Ovary (tissue), 9 donors: ENCODE measurements around the gene ANXA6. TPM values are rescaled to one million over a fixed set of nuclear protein-coding genes. Genes with fewer than 3 reads are reported as not detected.

Experiments
- DNase-seq, 5 donors: peaks; one replicate each; pipeline ENCODE4 v3.0.0-alpha.2; 2019 to 2020
- H3K27ac ChIP-seq, 2 donors: fragments of 200-600 bp; one replicate each; pipeline versions ENCODE4 v1.5.1 to v1.8.0; 2019 to 2022
- H3K27me3 ChIP-seq: fragments of 200-600 bp; one replicate; pipeline ENCODE4 v1.8.0; 2022
- H3K36me3 ChIP-seq: fragments of 200-600 bp; sonication (generic); one replicate; pipeline ENCODE4 v1.5.1; 2019
- H3K4me1 ChIP-seq: one replicate; pipeline ENCODE4 v1.8.1; 2013; ENCODE audit warnings: mild to moderate bottlenecking, moderate library complexity; ENCODE audit not compliant: insufficient read depth
- H3K4me3 ChIP-seq: fragments of 200-600 bp; sonication (generic); one replicate; pipeline ENCODE4 v1.5.1; 2017
- H3K9me3 ChIP-seq, 2 donors: fragments of 200-600 bp in 1 of 2; sonication (generic) in 1 of 2; one replicate each; pipeline versions ENCODE4 v1.5.1 to v1.8.1; 2013 to 2019; ENCODE audit warnings: mild to moderate bottlenecking in 1 of 2, moderate library complexity in 1 of 2
- EP300 ChIP-seq: sonication (generic); formaldehyde crosslinking; IDR thresholded peaks from one replicate; pipeline ENCODE4 v1.6.1; 2017; ENCODE audit warnings: antibody characterized with exemption
- POLR2A ChIP-seq: fragments of 450-650 bp; IDR thresholded peaks from one replicate; pipeline ENCODE4 v1.6.1; 2017; ENCODE audit warnings: antibody characterized with exemption, mild to moderate bottlenecking, moderate library complexity
- WGBS, 3 donors: extraction: QIAGEN DNeasy Blood & Tissue Kit in 1 of 3; methylation state at CpG; one replicate each; pipeline versions ENCODE4 v1.1.5 to v1.1.7; 2013 to 2017; 5-methylcytosine and 5-hydroxymethylcytosine counted together
- intact Hi-C, 4 donors: fragments of 100-400 bp; cut with DNase I; formaldehyde crosslinking; loops; one replicate each; pipeline versions ENCODE4 v1.11.0 to v1.15.1; 2022 to 2023
- polyA plus RNA-seq, 2 donors: library from polyadenylated mRNA; stranded (reverse); fragments of 200-250 nt in 1 of 2; fragments of 350-450 nt in 1 of 2; fragmentation: Illumina TruSeq in 1 of 2; extraction: RNeasy Lipid Tissue Mini Kit (QIAGEN cat#74804) in 1 of 2; gene quantifications; one replicate each; pipeline ENCODE4 v1.2.3, GENCODE V29; 2013 to 2014
- total RNA-seq, 7 donors: library from RNA; depleted of rRNA in 2 of 7; stranded (reverse); fragments of >200 nt in 2 of 7; fragmentation: NEBNext Ultra II Directional in 3 of 7; extraction: Animal tissue kit (Norgen Biotek cat#: 25700) in 3 of 7; gene quantifications; one replicate each; pipeline versions ENCODE4 v1.1.0 to v1.2.4, GENCODE V29; 2016 to 2023
- TF ChIP-seq, protein P1 (sequence below), 3 donors: fragments of 450-650 bp in 2 of 3; fragments of 200-600 bp in 1 of 3; IDR thresholded peaks; one replicate each; pipeline versions ENCODE4 v1.5.1 to v1.8.0; 2016 to 2022; ENCODE audit warnings: antibody characterized with exemption in 3 of 3, mild to moderate bottlenecking in 1 of 3
- donor health status: DM: no; HTN: no; CAD: no; lungs with moderate emphysema.
- donor health status: DM: no; HTN: no; CAD: no.
- donor health status: Bipolar disorder and iron deficiency.
- donor health status: DM: yes; HTN: yes; CAD: no.
- donor health status: DM: no; HTN: no; CAD: no.
- donor health status: DM: yes; HTN: yes; CAD: no.

Gene ANXA6
- total and polyA plus RNA-seq, 9 donors, result 117 to 541 (median 225) TPM

GRCh38 chr5:151127926-151128325 is 29.7 kb downstream of the ANXA6 start:
- WGBS, 3 donors, result 76 to 86% (median 79%) methylated on average over 8 of the region's 8 CpGs
- DNase-seq, result no peak
- Histone ChIP-seq H3K4me1 (no peaks in the 10 kb centered on the region), H3K27ac (no peak overlapping the region), H3K36me3 (no peaks in the 10 kb centered on the region), H3K9me3 (no peaks in the 10 kb centered on the region), H3K4me3 (no peak overlapping the region), H3K27me3 (no peaks in the 10 kb centered on the region)
- intact Hi-C loops, result loop anchor here (2.0 to 10.0 kb wide), 4 partner anchors 34 to 107 kb away; partner anchors contain the start of gene CCDC69 (in 1 of the 4)
- TF ChIP-seq, protein P1, sequence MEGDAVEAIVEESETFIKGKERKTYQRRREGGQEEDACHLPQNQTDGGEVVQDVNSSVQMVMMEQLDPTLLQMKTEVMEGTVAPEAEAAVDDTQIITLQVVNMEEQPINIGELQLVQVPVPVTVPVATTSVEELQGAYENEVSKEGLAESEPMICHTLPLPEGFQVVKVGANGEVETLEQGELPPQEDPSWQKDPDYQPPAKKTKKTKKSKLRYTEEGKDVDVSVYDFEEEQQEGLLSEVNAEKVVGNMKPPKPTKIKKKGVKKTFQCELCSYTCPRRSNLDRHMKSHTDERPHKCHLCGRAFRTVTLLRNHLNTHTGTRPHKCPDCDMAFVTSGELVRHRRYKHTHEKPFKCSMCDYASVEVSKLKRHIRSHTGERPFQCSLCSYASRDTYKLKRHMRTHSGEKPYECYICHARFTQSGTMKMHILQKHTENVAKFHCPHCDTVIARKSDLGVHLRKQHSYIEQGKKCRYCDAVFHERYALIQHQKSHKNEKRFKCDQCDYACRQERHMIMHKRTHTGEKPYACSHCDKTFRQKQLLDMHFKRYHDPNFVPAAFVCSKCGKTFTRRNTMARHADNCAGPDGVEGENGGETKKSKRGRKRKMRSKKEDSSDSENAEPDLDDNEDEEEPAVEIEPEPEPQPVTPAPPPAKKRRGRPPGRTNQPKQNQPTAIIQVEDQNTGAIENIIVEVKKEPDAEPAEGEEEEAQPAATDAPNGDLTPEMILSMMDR (IDR thresholded peaks at IDR 0.05), result no peak
- no peak for TF ChIP-seq POLR2A
- TF ChIP-seq EP300, result no peak

- no peak overlapping the region for H3K4me3 ChIP-seq
- DNase-seq, result peak; percentile 61 to 80 (median 75)
- no peaks in the 10 kb centered on the region for H3K27me3 ChIP-seq
- TF ChIP-seq, protein P1 (IDR thresholded peaks at IDR 0.05), result peak; percentile 60 to 87 (median 80)
- TF ChIP-seq EP300 (no peak), POLR2A (no peak)
- H3K4me1 ChIP-seq, result no peaks in the 10 kb centered on the region
- 12 to 23% (median 18%) methylated on average over 9 of the region's 9 CpGs for WGBS, 3 donors
- no peaks in the 10 kb centered on the region for H3K9me3 ChIP-seq
- H3K27ac ChIP-seq, result no peak overlapping the region
- intact Hi-C loops, result loop anchor here (2.0 to 10.0 kb wide), 4 partner anchors 36 to 109 kb away; partner anchors contain the start of gene CCDC69 (in 1 of the 4)
- H3K36me3 ChIP-seq, result no peaks in the 10 kb centered on the region
Observed at GRCh38 chr5:151126199-151126645, 31.4 kb downstream of the ANXA6 start.

- intact Hi-C loops, result loop anchor here in 3 of 4 donors (2.0 to 10.0 kb wide), 4 partner anchors 37 to 109 kb away; partner anchors contain the start of gene CCDC69 (in 1 of the 3)
- 74 to 77% (median 76%) methylated on average over 7 of the region's 7 CpGs for WGBS, 3 donors
- H3K9me3 ChIP-seq, result no peaks in the 10 kb centered on the region
- H3K4me1 ChIP-seq, result no peaks in the 10 kb centered on the region
- H3K4me3 ChIP-seq, result no peak overlapping the region
- DNase-seq, result no peak
- H3K36me3 ChIP-seq, result no peaks in the 10 kb centered on the region
- H3K27ac ChIP-seq, result no peak overlapping the region
- no peak for TF ChIP-seq EP300
- TF ChIP-seq, protein P1 (IDR thresholded peaks at IDR 0.05), result no peak
- TF ChIP-seq POLR2A, result no peak
- H3K27me3 ChIP-seq, result no peaks in the 10 kb centered on the region
Observed at GRCh38 chr5:151125421-151125820, 32.2 kb downstream of the ANXA6 start.

- TF ChIP-seq, protein P1 (IDR thresholded peaks at IDR 0.05), result no peak
- no peak for TF ChIP-seq POLR2A
- TF ChIP-seq EP300, result no peak
- peak in 2 of 5 donors; percentile 48 to 55 for DNase-seq
- Histone ChIP-seq H3K27me3 (no peaks in the 10 kb centered on the region), H3K9me3 (no peaks in the 10 kb centered on the region), H3K4me3 (no peak overlapping the region), H3K4me1 (no peaks in the 10 kb centered on the region), H3K36me3 (no peaks in the 10 kb centered on the region), H3K27ac (no peak overlapping the region)
- intact Hi-C loops, result loop anchor here in 3 of 4 donors (2.0 to 10.0 kb wide), 4 partner anchors 41 to 113 kb away; partner anchors contain the start of gene CCDC69 (in 1 of the 3)
- 74 to 76% (median 74%) methylated on average over 17 of the region's 17 CpGs for WGBS, 3 donors
Observed at GRCh38 chr5:151123897-151124751, 33.5 kb downstream of the ANXA6 start.
